Measurements from ENCODE around the gene A2ML1.

DNA sequence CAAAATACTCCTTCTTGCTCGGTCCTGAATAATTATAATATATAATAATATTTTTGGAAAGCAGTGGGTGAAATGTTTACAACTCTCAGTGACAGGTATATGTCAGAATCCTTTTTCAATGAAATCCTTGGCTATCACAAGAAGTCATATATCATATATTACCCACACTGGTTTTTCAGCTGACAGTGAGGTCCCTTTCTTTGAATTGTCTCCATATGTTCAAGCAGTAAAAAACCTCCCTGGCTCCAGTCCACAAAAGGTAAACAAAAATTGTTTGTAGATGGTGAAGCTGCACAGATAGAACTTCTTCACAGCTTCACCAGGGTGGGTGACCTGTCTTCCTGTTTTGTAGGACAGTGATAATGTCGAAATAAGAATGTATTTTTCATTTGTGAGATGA lies 44.0 kb downstream of the A2ML1 start:
- TF ChIP-seq, protein P1, sequence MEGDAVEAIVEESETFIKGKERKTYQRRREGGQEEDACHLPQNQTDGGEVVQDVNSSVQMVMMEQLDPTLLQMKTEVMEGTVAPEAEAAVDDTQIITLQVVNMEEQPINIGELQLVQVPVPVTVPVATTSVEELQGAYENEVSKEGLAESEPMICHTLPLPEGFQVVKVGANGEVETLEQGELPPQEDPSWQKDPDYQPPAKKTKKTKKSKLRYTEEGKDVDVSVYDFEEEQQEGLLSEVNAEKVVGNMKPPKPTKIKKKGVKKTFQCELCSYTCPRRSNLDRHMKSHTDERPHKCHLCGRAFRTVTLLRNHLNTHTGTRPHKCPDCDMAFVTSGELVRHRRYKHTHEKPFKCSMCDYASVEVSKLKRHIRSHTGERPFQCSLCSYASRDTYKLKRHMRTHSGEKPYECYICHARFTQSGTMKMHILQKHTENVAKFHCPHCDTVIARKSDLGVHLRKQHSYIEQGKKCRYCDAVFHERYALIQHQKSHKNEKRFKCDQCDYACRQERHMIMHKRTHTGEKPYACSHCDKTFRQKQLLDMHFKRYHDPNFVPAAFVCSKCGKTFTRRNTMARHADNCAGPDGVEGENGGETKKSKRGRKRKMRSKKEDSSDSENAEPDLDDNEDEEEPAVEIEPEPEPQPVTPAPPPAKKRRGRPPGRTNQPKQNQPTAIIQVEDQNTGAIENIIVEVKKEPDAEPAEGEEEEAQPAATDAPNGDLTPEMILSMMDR (conservative IDR thresholded peaks at IDR 0.05; ENCODE audit: low read length): no peak
- TF ChIP-seq EZH2phosphoT487 (IDR thresholded peaks at IDR 0.05; ENCODE audit: borderline replicate concordance): no peak

Measured in Loucy (cell line).